Mesothelial cell of epicardium (in vitro differentiated cells): Measurements from ENCODE around the gene TRIO. TPM values are rescaled to one million over a fixed set of nuclear protein-coding genes. Genes with fewer than 3 reads are reported as not detected.

Experiments
- DNase-seq, 2 experiments: peaks; one replicate each; pipeline ENCODE4 v3.0.0; 2021; ENCODE audit warnings: low spot score in 2 of 2; ENCODE audit not compliant: unreplicated experiment in 2 of 2
- H3K27ac Mint-ChIP-seq: 2 replicates; pipeline ENCODE4 v1.8.0; 2021; ENCODE audit warnings: mixed read lengths
- H3K27me3 Mint-ChIP-seq: 2 replicates; pipeline ENCODE4 v1.8.0; 2021; ENCODE audit warnings: low read depth, mixed read lengths
- H3K36me3 Mint-ChIP-seq: 2 replicates; pipeline ENCODE4 v1.8.0; 2021; ENCODE audit warnings: mixed read lengths
- H3K4me1 Mint-ChIP-seq: 2 replicates; pipeline ENCODE4 v1.8.0; 2021; ENCODE audit warnings: mixed read lengths
- H3K4me3 Mint-ChIP-seq: 2 replicates; pipeline ENCODE4 v1.8.0; 2021; ENCODE audit warnings: mild to moderate bottlenecking, moderate library complexity, mixed read lengths
- H3K9me3 Mint-ChIP-seq: 2 replicates; pipeline ENCODE4 v1.8.0; 2021; ENCODE audit warnings: mixed read lengths
- total RNA-seq: library from RNA; stranded (reverse); gene quantifications from 3 replicates; pipeline ENCODE4 v1.2.1, GENCODE V29; 2021
- TF ChIP-seq, protein P1 (sequence below): fragments of 200-600 bp; sonication (generic); IDR thresholded peaks from one replicate; pipeline ENCODE4 v1.5.0; 2021; ENCODE audit warnings: antibody characterized with exemption; ENCODE audit not compliant: unreplicated experiment

The TRIO gene
- total RNA-seq, 1 donor from 2014 or later, result 209 TPM

DNA sequence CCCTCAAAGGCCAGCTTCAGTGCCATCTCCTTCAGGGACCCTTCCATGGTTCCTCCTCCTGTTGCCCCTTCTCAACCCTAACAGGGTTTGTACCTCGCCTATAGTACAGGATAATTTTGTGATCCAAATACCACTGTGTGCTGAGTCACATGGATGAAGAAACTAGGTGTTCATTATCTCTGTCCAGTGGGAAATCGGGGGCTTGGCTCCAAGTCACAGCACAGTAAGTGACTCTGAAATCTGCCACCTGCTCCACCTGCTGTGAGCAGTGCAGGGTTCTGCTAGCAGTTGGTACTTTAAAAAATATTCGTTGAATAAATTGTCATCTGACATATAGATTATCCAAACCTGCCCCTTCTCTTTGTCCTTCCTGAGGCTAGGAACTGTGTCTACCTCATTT is 315.3 kb downstream of the TRIO start:
- peaks cover 31% of the 10 kb centered on the region for H3K36me3 Mint-ChIP-seq
- H3K4me1 Mint-ChIP-seq, result peaks cover 41% of the 10 kb centered on the region
- TF ChIP-seq, protein P1, sequence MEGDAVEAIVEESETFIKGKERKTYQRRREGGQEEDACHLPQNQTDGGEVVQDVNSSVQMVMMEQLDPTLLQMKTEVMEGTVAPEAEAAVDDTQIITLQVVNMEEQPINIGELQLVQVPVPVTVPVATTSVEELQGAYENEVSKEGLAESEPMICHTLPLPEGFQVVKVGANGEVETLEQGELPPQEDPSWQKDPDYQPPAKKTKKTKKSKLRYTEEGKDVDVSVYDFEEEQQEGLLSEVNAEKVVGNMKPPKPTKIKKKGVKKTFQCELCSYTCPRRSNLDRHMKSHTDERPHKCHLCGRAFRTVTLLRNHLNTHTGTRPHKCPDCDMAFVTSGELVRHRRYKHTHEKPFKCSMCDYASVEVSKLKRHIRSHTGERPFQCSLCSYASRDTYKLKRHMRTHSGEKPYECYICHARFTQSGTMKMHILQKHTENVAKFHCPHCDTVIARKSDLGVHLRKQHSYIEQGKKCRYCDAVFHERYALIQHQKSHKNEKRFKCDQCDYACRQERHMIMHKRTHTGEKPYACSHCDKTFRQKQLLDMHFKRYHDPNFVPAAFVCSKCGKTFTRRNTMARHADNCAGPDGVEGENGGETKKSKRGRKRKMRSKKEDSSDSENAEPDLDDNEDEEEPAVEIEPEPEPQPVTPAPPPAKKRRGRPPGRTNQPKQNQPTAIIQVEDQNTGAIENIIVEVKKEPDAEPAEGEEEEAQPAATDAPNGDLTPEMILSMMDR, result no peak
- peak overlapping the region; percentile 51 for H3K27ac Mint-ChIP-seq
- H3K27me3 Mint-ChIP-seq, result no peaks in the 10 kb centered on the region
- DNase-seq, result no peak
- no peak overlapping the region for H3K4me3 Mint-ChIP-seq
- no peaks in the 10 kb centered on the region for H3K9me3 Mint-ChIP-seq

DNA sequence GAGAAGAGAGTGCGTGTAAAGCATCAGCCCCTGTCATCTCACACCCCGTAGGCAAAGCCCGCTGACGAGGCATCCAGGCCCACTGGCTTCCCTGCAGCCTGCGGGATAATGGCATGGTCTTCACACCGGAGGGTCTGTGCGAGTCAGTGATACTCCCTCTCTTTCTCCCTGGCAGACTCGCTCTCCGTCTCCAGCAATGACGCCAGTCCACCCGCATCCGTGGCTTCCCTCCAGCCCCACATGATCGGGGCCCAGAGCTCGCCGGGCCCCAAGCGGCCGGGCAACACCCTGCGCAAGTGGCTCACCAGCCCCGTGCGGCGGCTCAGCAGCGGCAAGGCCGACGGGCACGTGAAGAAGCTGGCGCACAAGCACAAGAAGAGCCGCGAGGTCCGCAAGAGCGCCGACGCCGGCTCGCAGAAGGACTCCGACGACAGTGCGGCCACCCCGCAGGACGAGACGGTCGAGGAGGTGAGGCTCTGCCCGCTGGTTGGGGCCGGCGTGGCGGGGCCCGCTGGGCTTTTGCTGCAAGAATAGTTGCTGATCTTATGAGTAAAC is 317.8 kb downstream of the TRIO start:
- TF ChIP-seq, protein P1, result no peak
- Mint-ChIP-seq H3K4me1 (peaks cover 47% of the 10 kb centered on the region), H3K36me3 (peaks cover 28% of the 10 kb centered on the region), H3K4me3 (no peak overlapping the region), H3K27ac (no peak overlapping the region), H3K27me3 (no peaks in the 10 kb centered on the region), H3K9me3 (no peaks in the 10 kb centered on the region)
- no peak for DNase-seq

DNA sequence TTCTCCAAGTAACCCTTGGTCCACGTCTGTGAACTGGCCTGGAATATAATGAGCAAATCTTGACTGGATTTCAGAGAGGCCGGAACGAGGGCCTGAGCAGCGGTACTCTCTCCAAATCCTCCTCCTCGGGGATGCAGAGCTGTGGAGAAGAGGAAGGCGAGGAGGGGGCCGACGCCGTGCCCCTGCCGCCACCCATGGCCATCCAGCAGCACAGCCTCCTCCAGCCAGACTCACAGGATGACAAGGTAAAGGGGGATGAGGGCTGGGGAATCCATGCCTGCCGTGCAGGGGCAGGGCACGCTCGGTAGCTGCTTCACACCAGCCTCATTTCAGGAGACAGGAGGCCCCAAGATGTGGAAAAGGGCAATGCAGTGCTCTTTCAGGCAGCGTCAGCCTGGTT is 319.5 kb downstream of the TRIO start:
- Mint-ChIP-seq H3K9me3 (no peaks in the 10 kb centered on the region), H3K4me3 (no peak overlapping the region), H3K36me3 (peaks cover 35% of the 10 kb centered on the region), H3K4me1 (peaks cover 34% of the 10 kb centered on the region), H3K27me3 (no peaks in the 10 kb centered on the region), H3K27ac (no peak overlapping the region)
- no peak for DNase-seq
- TF ChIP-seq, protein P1, result no peak

DNA sequence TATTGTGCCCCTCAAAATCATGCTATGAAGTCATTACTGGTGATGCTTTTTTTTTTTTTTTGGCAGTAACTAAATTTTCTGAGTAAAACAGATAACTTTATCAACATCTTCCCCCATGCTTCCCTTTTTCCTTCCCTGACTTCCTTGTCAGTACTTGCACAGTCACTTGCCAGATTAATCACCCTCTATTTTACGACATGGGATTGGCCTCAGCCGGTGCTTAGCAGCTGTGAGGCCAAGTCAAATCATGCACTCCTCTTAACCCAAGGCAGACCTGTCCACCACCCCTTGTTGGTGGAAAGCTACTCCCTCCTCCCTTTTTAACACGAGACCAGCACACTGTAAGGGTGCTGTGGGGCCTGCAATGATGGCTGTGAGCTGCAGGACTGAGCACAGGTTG is 320.5 kb downstream of the TRIO start:
- no peaks in the 10 kb centered on the region for H3K27me3 Mint-ChIP-seq
- H3K27ac Mint-ChIP-seq, result peak overlapping the region; percentile 26
- TF ChIP-seq, protein P1, result no peak
- H3K4me3 Mint-ChIP-seq, result no peak overlapping the region
- H3K9me3 Mint-ChIP-seq, result no peaks in the 10 kb centered on the region
- DNase-seq, result no peak
- peaks cover 25% of the 10 kb centered on the region for H3K4me1 Mint-ChIP-seq
- peaks cover 35% of the 10 kb centered on the region for H3K36me3 Mint-ChIP-seq

DNA sequence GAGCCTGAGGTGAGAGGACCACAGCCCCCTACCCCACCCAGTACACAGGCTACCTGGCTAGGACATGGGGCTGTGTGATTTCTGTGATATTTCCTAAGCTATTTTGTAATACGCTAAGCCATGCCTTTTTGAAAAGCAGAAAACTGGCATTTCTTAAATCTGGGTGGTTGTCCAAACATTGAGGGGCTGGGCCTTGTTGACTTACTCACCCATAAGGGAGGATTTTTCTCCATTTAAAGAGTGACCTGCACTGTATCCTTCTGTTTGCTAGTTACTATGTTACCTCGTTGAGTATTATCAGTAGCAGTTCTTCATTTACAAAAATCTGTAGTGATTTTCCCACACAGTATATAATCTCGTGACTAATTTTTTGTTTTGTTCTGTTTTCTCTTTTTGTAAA is 321.0 kb downstream of the TRIO start:
- TF ChIP-seq, protein P1, result no peak
- no peak for DNase-seq
- no peak overlapping the region for H3K27ac Mint-ChIP-seq
- H3K36me3 Mint-ChIP-seq, result peaks cover 35% of the 10 kb centered on the region
- no peaks in the 10 kb centered on the region for H3K9me3 Mint-ChIP-seq
- H3K4me1 Mint-ChIP-seq, result peaks cover 25% of the 10 kb centered on the region
- no peaks in the 10 kb centered on the region for H3K27me3 Mint-ChIP-seq
- H3K4me3 Mint-ChIP-seq, result no peak overlapping the region

DNA sequence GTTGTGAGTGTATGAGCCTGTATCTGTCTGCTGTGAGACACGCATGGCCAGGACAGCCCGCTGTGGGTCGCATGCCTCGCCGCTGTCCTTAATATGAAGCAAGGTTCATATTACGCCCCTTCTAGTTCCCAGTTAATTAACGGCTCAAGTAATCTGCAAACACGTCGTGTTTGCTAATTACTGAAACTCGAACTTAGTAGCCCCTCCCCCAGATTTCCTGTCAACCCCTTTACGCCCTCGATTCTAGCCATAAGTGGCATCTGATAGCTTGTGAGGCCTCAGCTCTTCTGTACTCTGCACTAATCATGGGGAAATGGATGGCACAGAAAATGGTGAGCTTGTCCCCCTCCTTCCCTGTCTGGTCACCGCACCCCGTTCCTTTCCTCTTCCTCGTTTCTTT is 321.5 kb downstream of the TRIO start:
- no peak for DNase-seq
- H3K36me3 Mint-ChIP-seq, result peaks cover 31% of the 10 kb centered on the region
- H3K9me3 Mint-ChIP-seq, result no peaks in the 10 kb centered on the region
- TF ChIP-seq, protein P1, result no peak
- no peaks in the 10 kb centered on the region for H3K27me3 Mint-ChIP-seq
- peak overlapping the region; percentile 4 for H3K27ac Mint-ChIP-seq
- H3K4me3 Mint-ChIP-seq, result no peak overlapping the region
- peaks cover 28% of the 10 kb centered on the region for H3K4me1 Mint-ChIP-seq
